Suppressor macrophage treated with lipopolysaccharide for 4 hours (primary cell): ENCODE measurements around the gene ASPA.

ENCODE experiments used
- DNase-seq: peaks from one replicate; pipeline ENCODE4 v3.0.0-alpha.2; 2020

ASPA gene

GRCh38 chr17:3536716-3537115, 60.9 kb downstream of the ASPA start:
- no peak for DNase-seq

GRCh38 chr17:3539881-3540540, 64.2 kb downstream of the ASPA start:
- no peak for DNase-seq

GRCh38 chr17:3542410-3543088, 66.8 kb downstream of the ASPA start:
- no peak for DNase-seq

GRCh38 chr17:3543453-3543852, 67.7 kb downstream of the ASPA start:
- no peak for DNase-seq

- no peak for DNase-seq
These were observed 68.6 kb downstream of the ASPA start for GRCh38 chr17:3544365-3544764.

GRCh38 chr17:3545151-3545550, 69.4 kb downstream of the ASPA start:
- DNase-seq = no peak

- no peak for DNase-seq
These were observed 70.7 kb downstream of the ASPA start for GRCh38 chr17:3546521-3546920.

- no peak for DNase-seq
These were observed 71.2 kb downstream of the ASPA start for GRCh38 chr17:3546997-3547396.

GRCh38 chr17:3547628-3548027, 71.8 kb downstream of the ASPA start:
- no peak for DNase-seq

GRCh38 chr17:3549610-3550162, 73.9 kb downstream of the ASPA start:
- no peak for DNase-seq

GRCh38 chr17:3551189-3551588, 75.4 kb downstream of the ASPA start:
- DNase-seq = no peak

GRCh38 chr17:3552916-3553315, 77.1 kb downstream of the ASPA start:
- DNase-seq = no peak
